ENCODE measurements around the gene SLC41A2.

SLC41A2 gene

DNA sequence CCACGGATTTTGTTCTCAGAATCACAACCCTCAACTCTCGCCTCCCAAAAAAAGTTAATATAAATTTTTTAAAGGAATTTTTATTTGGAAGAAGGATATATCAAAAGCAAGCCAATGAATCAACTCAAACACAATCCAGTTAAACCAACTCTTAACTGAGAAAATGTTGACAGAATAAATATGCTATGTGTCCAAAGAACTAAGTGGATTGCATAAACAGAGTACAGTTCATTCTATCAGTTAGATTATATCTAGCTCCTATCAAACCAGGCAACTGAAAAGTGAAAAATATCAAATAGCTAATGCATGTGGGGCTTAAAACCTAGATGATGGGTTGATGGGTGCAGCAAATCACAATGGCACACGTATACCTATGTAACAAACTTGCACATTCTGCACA is 16.6 kb downstream of the SLC41A2 start:
- FAIRE-seq, result no peak
- DNase-seq (ENCODE audit: insufficient read length), result no peak
- TF ChIP-seq POLR2A (IDR thresholded peaks at IDR 0.05; ENCODE audit: low read depth, low read length) (no peak), POLR2AphosphoS5 (IDR thresholded peaks at IDR 0.05; ENCODE audit: low read depth, low read length) (no peak), TAF1 (IDR thresholded peaks at IDR 0.05; ENCODE audit: borderline replicate concordance, low read depth, low read length) (no peak)

GRCh38 chr12:104939089-104939488 is 19.0 kb downstream of the SLC41A2 start:
- FAIRE-seq (no peak), DNase-seq (ENCODE audit: insufficient read length) (no peak)
- TF ChIP-seq POLR2AphosphoS5 (IDR thresholded peaks at IDR 0.05; ENCODE audit: low read depth, low read length) (no peak), TAF1 (IDR thresholded peaks at IDR 0.05; ENCODE audit: borderline replicate concordance, low read depth, low read length) (no peak), POLR2A (IDR thresholded peaks at IDR 0.05; ENCODE audit: low read depth, low read length) (no peak)

- DNase-seq (ENCODE audit: insufficient read length), result no peak
- TF ChIP-seq POLR2A (IDR thresholded peaks at IDR 0.05; ENCODE audit: low read depth, low read length), result no peak
- TF ChIP-seq TAF1 (IDR thresholded peaks at IDR 0.05; ENCODE audit: borderline replicate concordance, low read depth, low read length), result no peak
- no peak for TF ChIP-seq POLR2AphosphoS5 (IDR thresholded peaks at IDR 0.05; ENCODE audit: low read depth, low read length)
- no peak for FAIRE-seq
Observed at GRCh38 chr12:104938371-104938770, 19.7 kb downstream of the SLC41A2 start.

GRCh38 chr12:104935886-104936285 is 22.2 kb downstream of the SLC41A2 start:
- no peak for FAIRE-seq

GRCh38 chr12:104933778-104934177 is 24.3 kb downstream of the SLC41A2 start:
- DNase-seq (ENCODE audit: insufficient read length) (no peak), FAIRE-seq (no peak)
- TF ChIP-seq POLR2AphosphoS5 (IDR thresholded peaks at IDR 0.05; ENCODE audit: low read depth, low read length) (no peak), POLR2A (IDR thresholded peaks at IDR 0.05; ENCODE audit: low read depth, low read length) (no peak)

More at GRCh38 chr12:104935886-104936285, 22.2 kb downstream of the SLC41A2 start:
- DNase-seq (ENCODE audit: insufficient read length), result no peak
- TF ChIP-seq POLR2AphosphoS5 (IDR thresholded peaks at IDR 0.05; ENCODE audit: low read depth, low read length) (no peak), POLR2A (IDR thresholded peaks at IDR 0.05; ENCODE audit: low read depth, low read length) (no peak), TAF1 (IDR thresholded peaks at IDR 0.05; ENCODE audit: borderline replicate concordance, low read depth, low read length) (no peak)

DNA sequence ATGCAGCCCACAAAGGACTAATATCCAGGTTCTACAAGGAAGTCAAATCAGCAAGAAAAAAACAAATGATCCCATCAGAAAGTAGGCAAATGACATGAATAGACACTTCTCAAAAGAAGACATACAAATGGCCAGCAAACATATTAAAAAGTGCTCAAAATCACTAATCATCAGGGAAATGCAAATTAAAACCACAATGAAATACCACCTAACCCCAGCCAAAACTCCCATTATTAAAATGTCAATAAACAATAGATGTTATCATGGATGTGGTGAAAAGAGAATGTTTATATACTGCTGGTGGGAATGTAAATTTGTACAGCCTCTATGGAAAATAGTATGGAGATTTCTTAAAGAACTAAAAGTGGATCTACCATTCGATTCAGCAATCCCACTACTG is 25.0 kb downstream of the SLC41A2 start:
- DNase-seq (ENCODE audit: insufficient read length) (no peak), FAIRE-seq (no peak)
- TF ChIP-seq POLR2A (IDR thresholded peaks at IDR 0.05; ENCODE audit: low read depth, low read length) (no peak), POLR2AphosphoS5 (IDR thresholded peaks at IDR 0.05; ENCODE audit: low read depth, low read length) (no peak), TAF1 (IDR thresholded peaks at IDR 0.05; ENCODE audit: borderline replicate concordance, low read depth, low read length) (no peak)

DNA sequence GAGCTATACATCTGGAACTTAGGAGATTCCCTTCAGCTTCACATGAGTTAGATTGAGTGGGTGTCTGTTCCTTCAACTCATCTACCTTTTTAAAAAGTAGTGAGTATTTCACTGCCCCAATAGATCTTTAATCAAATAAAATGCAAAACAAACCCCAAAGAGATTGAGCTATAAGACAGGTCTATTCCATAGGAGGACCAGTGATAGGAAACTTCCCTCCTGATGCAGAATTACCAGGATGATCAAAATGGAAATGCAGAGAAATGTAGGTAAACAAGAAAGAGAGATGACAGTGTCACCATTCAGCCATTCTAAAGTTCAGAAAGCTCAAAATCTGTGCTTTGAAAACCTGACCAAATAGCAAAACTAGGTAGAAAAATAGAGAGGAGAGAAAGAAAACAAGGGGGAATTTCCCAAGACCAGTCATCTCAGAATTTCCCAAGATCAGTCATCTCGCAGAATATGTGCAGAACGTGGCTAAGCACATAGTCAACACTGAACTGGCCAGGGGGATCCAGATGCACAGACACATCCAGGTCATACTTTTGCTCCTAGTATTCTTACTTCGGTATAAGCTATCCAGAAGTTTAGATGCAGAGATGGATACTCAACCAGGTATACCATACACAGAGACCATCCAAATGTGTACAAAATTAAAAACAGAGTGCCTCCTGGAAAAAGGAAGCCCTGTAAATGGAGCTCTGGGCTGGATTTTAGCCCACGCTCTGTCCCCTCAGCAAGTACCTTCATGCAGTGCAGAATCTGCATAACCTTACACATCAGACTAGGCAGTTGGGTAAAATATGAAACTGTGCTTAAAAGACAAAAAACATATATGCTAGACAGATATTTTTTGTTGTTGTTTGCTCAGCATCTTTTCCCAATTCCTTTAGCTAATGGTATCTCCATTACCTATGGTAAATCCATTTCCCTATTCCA is 27.4 kb downstream of the SLC41A2 start:
- DNase-seq (ENCODE audit: insufficient read length), result peak; percentile 14
- peak; percentile 91 for FAIRE-seq
- no peak for TF ChIP-seq POLR2AphosphoS5 (IDR thresholded peaks at IDR 0.05; ENCODE audit: low read depth, low read length)

DNA sequence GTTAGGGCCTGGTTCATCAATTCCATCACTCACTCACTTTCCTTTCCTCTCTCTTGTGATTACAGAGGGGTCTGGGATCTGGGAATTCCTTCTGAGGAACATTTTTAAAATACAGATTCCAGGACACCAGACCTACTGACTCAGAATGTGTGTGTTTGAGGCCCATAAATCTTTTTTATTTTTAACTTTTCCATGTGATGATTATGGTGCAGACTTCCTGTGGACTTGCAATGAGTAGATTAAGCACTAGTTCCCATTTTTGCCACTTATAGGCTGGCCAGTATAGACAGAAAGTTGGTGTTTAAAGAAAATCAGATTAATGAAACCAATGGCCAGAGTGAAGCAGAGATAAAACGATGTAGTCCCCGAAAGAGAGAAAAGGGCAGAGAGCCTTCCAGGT is 28.1 kb downstream of the SLC41A2 start:
- DNase-seq (ENCODE audit: insufficient read length) (no peak), FAIRE-seq (no peak)
- no peak for TF ChIP-seq POLR2A (IDR thresholded peaks at IDR 0.05; ENCODE audit: low read depth, low read length)
- no peak for TF ChIP-seq TAF1 (IDR thresholded peaks at IDR 0.05; ENCODE audit: borderline replicate concordance, low read depth, low read length)
- TF ChIP-seq POLR2AphosphoS5 (IDR thresholded peaks at IDR 0.05; ENCODE audit: low read depth, low read length), result no peak

GRCh38 chr12:104929368-104929767 is 28.7 kb downstream of the SLC41A2 start:
- DNase-seq (ENCODE audit: insufficient read length) (no peak), FAIRE-seq (peak; percentile 74)
- no peak for TF ChIP-seq POLR2A (IDR thresholded peaks at IDR 0.05; ENCODE audit: low read depth, low read length)
- no peak for TF ChIP-seq POLR2AphosphoS5 (IDR thresholded peaks at IDR 0.05; ENCODE audit: low read depth, low read length)
- no peak for TF ChIP-seq TAF1 (IDR thresholded peaks at IDR 0.05; ENCODE audit: borderline replicate concordance, low read depth, low read length)

GRCh38 chr12:104928036-104928745 is 29.9 kb downstream of the SLC41A2 start:
- TF ChIP-seq POLR2A (IDR thresholded peaks at IDR 0.05; ENCODE audit: low read depth, low read length) (no peak), TAF1 (IDR thresholded peaks at IDR 0.05; ENCODE audit: borderline replicate concordance, low read depth, low read length) (no peak), POLR2AphosphoS5 (IDR thresholded peaks at IDR 0.05; ENCODE audit: low read depth, low read length) (no peak)
- FAIRE-seq (peak; percentile 58), DNase-seq (ENCODE audit: insufficient read length) (no peak)

- DNase-seq (ENCODE audit: insufficient read length) (no peak), FAIRE-seq (no peak)
- TF ChIP-seq TAF1 (IDR thresholded peaks at IDR 0.05; ENCODE audit: borderline replicate concordance, low read depth, low read length) (no peak), POLR2A (IDR thresholded peaks at IDR 0.05; ENCODE audit: low read depth, low read length) (no peak), POLR2AphosphoS5 (IDR thresholded peaks at IDR 0.05; ENCODE audit: low read depth, low read length) (no peak)
Observed at GRCh38 chr12:104925501-104925900, 32.6 kb downstream of the SLC41A2 start.

DNA sequence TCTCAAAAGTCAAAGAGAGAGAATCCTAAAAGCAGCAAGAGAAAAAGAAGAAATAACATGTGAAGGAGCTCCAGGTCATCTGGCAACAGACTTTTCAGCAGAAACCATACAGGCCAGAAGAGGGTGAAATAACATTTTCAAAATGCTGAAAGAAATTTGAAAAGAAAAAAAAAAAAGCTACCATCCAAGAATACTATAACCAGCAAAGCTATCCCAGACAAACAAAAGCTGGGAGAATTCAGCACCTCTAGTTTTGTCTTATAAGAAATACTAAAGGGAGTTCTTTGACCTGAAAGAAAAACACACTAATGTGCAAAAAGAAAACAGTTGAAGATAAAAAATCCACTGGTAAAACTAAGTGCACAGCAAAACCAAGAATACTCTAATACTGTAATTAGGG is 36.8 kb downstream of the SLC41A2 start:
- no peak for TF ChIP-seq TAF1 (IDR thresholded peaks at IDR 0.05; ENCODE audit: borderline replicate concordance, low read depth, low read length)
- TF ChIP-seq POLR2AphosphoS5 (IDR thresholded peaks at IDR 0.05; ENCODE audit: low read depth, low read length), result no peak
- TF ChIP-seq POLR2A (IDR thresholded peaks at IDR 0.05; ENCODE audit: low read depth, low read length), result no peak
- DNase-seq (ENCODE audit: insufficient read length), result no peak

More for the DNA sequence above, 36.8 kb downstream of the SLC41A2 start:
- no peak for FAIRE-seq

Measured in GM12892 (cell line).